Measurements from ENCODE around the gene FBXL17.

Gene FBXL17

DNA sequence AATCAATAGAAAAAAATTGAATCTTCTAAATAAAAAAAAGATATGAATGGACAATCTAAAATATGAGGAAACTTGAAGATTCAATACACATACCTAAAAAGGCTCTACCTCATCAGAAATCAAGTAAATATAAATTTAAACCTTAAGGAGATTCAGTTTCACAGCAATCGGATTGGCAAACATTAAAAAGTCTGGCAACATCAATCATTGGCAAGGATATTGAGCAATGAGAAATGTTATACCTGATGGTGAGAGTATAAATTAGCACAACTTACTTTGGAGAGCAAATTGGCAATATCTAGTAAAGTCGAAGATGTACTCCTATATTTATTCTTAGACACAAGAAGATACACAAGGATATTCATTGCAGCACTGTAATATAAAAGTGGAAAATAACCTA lies 436.8 kb downstream of the FBXL17 start:
- no peak for DNase-seq

DNA sequence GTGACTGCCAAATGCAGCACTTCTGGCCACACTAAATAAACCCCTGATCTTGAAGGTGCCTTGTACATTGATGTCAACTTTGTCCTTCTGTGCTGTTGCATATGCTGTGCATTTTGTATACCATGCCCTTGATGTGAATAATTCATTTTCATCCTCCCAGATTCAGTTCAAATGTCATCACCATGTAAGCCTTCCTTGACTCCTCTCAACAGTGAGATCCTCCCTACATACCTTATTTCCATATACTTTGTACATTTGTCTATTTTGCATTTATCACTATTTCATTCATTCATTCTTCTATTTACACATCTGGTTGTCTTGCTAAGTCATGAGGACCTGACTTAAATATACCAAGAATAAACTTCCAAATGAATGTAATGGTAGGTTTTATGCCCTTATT lies 438.0 kb downstream of the FBXL17 start:
- DNase-seq: no peak

DNA sequence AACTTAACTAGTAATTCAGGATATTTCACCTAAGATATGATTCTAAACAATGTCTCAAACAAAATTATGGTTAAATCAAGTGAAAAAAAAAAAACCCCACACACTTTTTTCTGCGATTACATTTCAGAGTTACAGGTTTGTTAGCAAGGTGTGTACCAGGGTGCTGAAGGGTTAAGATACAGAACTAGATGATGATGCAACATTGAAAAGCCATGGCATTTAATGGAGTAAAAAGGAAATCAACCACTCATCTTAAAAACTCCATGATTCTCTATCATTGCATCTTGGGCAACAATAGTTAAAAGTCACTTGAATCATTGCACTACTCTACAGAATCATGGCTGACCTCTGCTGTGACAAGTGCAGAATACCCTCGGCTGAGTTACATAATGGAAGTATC lies 440.9 kb downstream of the FBXL17 start:
- DNase-seq: no peak

DNA sequence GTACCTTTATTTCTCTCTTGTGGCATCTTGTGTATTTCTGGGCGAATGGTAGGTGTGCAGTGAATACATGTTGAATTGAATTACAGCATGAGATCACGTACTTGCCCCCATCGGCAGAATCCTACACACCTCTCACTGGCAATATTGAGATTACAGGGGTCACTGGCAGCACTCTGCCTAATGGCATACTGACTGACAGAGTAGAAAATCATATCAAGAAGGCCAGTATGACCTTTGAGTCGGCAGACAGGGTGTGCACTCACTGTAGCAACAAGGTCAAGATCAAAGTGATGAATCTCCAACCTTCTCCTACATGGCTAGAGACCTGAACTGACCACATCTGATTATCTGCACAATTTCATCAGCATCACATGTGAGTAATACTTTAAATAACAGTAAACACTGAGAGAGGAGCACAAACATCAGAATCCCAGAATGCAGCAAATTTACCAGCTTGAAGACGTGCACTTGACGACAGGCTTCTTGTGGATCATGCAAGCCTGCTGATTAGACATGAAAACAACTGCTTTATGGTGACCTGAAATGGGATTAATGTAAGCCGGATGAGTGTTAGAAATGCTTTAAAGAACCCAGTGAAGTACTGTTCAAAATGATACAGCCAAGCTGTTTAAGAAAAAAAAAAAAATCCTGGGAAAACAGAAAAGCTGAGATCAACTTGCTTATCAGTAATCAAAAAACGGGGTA lies 444.1 kb downstream of the FBXL17 start:
- DNase-seq: no peak

DNA sequence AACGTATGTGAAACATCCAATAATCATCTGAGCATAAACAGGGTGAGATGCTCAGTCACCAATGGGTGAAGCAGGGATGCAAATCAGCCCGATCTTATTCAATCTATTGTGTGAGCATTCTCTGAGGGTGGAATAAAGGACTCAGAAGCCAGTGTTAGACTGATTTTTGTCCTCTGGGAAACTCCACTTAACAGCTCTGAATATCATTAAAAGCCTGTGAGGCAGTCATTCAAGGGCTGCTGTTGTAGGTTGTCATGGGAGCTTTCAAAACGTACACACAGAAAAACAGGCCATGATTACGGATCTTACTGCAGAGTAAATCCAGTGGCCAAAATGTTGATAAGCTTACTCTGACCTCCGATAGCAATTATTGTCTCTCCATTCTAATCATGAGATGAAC lies 444.7 kb downstream of the FBXL17 start:
- DNase-seq: no peak

DNA sequence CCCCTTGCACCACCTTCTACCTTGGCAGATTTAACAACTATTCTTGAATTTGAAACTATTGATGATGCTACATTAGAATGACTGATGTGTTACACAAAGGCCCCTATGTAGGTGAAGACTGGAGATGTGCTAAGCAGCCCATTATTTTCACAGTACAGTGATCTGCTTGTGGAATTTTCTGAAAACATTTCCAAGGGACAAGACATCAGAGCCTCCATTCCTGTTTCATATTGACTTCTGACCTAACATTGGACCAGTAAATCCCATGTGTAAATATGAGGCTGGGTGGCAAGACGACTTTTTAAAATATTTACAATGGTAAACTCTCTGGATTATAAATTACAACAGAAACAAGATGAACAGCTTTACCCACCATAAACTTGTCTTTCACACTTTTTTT lies 445.4 kb downstream of the FBXL17 start:
- DNase-seq: no peak

DNA sequence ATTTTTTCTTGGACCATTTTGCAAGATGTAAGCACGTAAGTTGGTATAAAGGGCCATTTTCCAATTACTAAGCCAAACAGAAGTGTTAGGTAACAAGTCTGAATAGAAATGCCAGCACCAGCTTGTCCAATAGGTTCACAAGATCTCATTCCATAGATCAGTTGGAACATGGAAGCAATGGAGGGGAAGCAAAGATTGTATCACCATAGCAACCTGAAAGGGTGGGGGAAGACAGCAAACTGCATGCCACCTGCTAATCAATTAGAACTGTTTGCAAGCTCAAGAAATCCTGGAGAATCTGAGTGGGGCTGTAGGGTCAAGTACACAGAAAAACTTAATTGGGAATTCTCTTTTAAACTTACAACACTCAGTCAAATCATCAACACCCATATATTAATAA lies 446.3 kb downstream of the FBXL17 start:
- peak; percentile 33 for DNase-seq

DNA sequence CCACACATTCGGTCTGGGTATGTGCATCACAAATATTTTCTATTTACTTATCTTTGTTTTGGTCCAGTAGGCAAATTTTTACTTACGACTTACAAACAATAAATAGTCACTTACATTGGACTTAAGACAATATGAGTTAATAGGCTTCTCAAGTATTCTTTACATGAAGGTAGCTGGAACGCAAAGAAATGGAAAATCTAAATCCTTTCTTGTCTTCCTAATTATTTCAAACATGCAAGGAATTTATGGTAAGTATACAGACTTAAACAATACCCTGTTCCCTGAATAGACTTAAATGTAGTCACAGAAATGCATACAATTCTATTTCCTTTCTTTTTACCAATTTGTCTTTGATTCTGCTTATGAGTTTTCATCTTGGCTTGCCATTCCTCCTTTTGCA lies 448.6 kb downstream of the FBXL17 start:
- DNase-seq: no peak

DNA sequence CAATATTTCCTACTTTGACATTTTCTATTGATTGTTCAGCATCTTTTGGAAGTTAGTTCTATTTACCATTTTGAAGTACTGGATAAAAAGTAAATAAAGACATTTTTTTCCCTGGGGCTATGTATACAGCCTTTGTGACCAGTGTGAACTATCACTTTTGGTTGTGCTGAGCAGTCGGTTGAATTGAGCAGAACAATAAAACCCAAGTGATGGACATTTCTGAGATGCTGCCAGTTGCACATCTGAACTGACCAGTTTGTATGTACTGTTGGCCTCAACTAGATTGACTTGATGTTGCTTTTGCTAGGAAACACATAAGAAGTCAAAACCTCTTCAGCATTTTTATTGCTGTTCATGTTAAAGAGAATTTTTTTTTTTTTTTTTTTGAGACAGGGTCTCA lies 451.0 kb downstream of the FBXL17 start:
- DNase-seq: no peak

DNA sequence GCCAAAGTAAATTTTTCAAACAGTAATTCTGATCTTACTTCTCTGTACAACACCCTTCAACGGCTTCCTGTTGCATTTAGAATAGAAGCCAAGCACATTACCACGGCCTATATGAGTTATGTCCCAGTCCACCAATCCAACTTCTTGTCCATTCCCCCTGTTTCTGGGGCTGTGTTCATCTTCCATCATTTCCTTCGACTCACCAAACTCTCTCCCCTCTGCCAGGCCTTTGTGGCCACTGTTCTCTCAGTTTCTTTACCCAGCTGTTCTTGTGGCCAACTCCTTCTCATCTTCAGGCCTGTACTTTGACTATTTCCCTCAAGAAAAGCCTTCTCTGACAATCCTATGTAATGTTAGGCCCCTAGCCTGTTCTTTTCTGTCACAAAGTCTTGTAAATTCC lies 451.8 kb downstream of the FBXL17 start:
- DNase-seq: no peak

DNA sequence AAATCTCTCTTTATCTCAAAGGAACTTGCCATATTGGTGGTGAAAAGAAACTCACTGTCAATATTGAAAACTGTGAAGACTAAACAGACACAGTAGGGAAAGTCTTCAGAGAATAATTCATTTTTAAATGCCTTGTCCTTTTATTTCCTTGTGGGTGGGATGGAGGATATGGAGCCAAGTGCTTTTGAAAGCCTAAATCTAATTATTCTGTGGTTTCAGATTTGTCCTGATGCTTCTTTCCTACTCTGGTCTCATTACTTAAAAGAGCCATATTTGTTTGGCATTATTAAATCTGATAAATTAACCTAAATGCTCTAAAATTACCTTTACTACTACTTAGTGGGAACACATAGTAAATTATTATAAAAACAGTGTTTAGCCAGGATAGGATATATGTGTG lies 452.8 kb downstream of the FBXL17 start:
- no peak for DNase-seq

DNA sequence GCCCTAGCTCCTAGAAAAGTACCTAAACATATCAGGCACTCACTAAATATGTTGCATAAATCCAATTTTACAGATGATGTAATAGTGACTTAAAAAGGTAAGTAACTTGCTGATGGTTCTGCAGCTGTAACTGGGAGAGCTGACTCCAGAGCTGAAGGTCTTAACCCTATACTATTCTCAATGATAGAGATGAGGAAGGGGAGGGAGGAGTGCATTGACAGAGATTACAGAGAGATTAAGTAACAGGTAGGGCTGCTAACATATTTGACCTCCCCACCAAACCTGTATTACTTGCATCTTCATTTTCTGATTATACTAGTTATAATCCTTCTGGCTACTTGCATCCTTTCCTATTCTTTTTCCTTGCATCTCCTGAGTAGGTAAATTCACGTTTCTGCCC lies 455.8 kb downstream of the FBXL17 start:
- no peak for DNase-seq

DNA sequence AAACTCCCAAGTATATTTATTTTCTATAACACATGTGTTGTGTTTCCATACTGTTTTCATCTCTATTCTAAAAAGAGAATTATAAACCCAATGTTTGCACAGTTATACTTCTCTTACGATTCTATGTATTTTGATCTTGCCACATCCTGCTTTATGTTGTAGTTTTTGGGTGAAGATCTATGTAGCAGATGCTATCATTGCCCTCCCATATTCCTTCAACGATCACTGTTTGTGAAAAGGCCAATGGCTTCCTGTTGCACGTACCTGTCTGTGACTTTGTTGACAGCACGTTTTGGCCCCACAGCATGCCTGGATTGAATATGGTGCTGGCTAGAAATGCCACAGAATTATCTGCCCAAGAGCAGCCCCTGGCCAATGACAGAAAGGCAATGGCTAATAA lies 456.7 kb downstream of the FBXL17 start:
- DNase-seq: no peak

DNA sequence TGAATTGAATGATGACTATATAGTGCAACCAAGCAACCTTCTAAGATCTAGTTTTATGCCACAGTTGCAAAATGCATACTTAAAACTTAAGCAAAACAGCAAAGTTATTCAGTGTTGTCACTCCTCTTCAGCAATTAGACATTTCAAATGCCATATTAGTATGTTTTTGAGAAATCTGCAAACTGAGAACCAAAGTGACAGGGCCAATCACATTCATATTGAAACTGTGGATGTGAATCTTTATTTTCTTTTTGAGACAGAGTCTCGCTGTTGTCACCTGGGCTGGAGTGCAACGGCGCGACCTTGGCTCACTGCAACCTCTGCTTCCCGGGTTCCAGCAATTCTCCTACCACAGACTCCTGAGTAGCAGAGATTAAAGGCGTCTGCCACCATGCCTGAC lies 461.9 kb downstream of the FBXL17 start:
- no peak for DNase-seq

DNA sequence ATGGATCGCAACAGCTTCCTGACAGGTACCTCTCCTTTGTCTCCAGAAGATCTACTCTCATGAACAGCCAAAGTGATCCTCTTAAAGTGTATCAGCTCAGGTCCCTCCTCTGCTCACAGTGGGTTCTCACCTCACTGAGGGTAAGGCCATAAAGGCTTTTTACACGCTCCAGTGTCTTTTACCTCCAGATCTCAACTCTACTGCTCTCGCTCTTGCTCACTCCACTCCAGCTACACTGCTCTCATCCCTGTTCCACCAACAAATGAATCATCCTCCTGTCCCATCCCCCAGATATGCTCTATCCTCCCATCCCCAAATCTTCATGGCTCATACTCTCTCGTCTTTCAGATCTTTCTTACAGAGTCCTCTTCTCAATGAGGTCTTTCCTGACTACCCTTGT lies 462.5 kb downstream of the FBXL17 start:
- no peak for DNase-seq

DNA sequence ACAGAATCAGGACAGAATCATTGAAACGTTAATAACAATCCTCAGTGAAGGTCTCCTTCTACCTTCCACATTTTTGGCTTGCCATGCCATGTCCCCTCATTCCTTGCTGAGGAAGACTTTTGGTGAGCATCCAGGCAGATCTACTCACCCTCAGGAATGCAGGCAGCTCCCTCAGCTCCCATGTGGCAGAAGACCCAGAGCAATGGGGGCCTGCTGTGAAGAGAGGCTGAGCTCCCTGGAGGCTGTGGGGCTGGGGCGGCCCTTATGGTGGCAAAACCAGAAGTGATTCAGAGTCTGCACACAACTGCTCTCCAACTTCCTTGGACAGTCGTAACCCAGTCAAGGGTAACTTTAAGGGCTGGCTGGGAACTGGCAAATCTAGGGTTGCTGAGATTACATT lies 463.9 kb downstream of the FBXL17 start:
- DNase-seq: no peak

DNA sequence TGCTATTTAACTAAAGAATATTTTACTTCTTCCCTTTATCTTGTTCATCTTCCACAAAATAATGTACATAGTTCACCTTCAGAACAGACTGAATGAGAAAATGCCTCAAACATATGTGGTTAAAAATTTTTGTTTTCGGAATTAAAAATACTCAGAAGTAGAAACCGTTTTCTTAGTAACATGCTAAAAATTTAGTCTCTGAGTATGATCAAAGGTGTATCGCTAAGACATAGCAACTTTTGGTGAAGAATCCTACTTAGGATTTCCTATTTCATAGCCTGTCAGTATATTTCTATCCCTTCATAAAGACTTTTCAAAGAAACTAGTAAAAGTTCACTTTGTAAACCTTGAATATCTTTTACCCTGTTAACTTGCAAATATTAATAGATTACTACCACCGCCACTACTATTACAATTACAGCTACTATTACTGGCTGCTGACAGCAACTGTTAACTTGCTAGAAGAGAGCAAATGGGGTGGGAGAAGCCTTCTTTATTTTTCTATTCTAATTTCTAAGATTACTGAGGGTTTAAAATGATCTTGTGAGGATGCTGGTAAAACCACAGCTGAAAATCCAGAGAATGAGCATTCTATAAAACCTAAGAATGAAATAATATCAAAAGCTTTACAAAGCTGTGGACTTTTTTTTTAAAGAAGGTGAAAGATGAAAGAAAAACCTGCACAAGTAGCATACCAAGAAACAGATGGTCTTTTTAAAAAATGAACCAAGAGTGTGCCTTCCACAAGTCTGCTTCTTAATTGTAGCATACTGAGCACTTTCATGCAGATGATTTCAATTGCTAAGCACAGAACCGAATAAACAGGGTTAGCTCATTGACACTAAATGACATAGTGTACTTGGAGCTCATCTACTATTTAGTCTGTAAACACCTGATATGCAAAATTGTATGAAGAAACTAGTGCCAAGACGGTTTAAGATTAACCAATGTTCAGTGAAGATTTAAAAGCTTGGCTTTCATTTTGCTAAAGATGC lies 464.9 kb downstream of the FBXL17 start:
- DNase-seq: peak; percentile 51

DNA sequence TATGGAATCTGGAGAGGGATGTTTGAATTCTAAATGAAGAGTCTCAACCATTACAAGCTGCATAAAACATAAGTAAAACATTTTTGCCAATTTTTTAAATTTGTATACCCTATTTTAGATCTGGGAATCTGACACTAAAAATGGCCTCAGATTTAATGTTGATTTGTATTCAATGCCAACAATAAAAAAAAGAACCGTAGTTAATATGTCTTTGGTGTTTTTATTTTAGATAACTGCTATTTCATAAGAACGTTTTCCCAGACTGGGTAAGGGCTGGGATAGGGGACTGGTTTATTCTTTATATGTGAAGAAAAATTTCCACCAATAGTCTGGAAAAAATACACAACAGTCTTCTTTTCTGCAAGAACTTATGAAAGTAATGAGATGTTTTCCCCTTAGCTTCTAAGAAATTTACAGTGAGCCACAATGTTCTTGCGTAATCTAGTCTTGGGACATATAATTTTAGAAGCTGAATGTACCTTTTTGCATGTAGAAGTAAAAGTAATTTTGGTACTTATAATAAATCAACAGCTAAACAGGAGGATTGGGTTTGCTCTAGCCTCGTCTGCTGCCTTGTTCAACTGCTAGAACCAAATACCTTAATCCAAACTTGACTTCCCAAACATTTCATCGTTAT lies 466.6 kb downstream of the FBXL17 start:
- DNase-seq: no peak

DNA sequence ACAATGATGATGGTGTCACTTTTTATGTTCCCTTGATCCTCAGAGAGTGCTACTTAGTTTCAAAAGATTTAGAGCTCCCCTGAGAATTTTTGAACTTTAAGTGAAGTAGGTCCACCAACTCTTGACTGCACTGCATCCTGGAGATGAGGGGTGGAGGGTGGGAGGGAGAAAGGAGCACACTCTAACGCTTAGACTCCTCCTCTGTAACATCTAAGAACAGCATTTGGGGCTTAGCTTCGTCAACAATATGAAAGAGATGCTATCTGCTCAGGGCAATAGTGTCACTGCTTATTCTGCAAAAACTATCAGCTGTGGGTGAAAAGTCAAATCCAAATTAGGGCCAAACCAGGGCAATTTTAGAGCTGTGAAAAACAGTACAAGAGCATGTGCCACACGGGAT lies 468.4 kb downstream of the FBXL17 start:
- DNase-seq: no peak

DNA sequence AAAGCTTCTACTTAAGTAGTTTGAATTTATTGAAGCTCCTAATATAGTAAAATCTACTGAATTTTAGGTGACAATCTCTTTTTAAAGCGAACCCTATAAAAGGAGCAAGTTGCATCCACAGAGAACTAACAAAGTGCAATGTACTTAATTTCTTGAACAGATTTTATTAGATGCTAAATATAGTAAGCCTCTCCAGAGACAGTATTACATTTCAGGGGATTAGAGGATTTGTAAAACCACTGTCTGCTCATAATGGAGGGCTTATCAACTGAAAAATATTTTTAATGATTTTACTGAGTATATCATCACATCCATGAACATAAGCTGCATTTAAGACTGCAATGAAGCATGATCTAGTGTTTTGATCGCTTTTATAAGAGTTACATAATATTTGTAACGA lies 481.2 kb downstream of the FBXL17 start:
- DNase-seq: peak; percentile 15

DNA sequence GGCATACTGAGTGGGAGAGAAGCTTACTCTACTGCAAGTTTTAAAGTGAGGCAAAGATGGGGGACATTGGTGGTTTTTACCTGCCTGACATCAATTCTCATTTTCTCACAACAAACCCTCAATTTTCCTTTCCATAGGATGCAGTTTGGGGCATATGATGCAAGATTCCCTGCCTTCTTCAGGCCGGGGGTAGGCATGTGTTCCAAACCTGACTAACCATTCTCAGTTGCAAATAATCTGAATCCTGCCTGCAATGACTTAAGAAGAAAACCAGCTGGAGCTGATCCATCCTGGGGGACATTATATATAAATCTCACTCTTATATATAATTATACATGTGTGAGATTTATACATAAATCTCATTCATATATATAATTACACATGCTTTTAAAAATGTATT lies 487.5 kb downstream of the FBXL17 start:
- no peak for DNase-seq

DNA sequence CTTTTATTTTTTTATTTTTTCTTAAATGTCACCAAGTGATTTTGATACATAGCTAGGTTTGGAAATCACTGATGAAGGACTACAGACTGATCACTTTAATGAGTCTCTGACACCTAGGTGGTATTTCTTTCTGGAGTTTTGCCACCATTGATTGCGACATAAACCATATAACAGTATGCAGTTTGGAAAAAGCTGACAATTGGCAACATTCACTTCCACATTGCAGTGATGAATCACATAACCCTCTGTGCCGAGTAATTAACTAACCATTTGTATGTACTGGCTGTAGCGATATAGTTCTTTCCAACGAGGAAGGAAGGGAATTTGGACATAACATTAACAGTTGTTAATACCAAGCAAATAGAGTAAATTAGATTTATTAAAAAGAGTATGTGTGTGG lies 488.3 kb downstream of the FBXL17 start:
- no peak for DNase-seq

DNA sequence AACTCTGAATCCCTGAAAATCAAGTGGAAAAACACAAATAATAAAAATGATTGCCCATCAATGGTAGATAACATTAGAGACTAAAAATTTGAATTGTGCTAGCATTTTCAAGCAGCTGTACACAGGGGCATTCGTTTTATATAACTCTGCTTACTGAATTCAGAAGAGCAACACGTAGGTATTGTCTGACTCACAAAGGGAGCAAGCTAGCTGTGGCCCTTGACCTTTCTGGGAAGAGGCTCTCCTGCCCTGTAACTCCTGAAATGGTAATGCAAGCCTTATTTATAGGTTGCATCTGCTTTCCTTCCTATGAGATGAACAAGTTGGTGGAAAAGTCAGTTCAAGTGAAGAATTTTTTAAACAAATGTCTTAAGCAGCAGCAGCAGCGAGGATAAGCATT lies 492.5 kb downstream of the FBXL17 start:
- no peak for DNase-seq

DNA sequence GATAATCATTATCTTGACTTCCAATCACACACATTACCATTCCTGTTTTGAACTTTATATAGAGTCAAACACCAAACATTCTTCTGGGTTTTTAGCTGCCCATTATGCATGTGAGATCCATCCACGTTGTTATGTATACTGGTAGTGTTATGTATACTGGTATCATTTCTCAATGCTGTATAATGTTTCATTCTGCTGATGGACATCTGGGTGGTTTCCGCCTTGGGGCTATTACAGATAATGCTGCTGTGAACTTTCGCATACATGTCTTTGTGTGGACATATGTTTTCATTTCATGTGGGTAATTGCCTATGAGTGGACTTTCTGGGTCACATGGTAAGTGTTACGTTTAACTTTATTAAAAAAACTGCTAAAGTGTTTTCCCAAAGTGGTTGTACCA lies 493.4 kb downstream of the FBXL17 start:
- no peak for DNase-seq

Data from DMS 273 treated with DMSO at 0.1 percent for 48 hours (cell line).